H1 (cell line): ENCODE measurements around the gene FABP7. TPM values are rescaled to one million over a fixed set of nuclear protein-coding genes. Genes with fewer than 3 reads are reported as not detected.

Source experiments
- CTCF ChIA-PET: fragments of 300-600 bp; sonication (Branson Sonifier 250); formaldehyde crosslinking; loops from one replicate; lab custom pipeline; 2021; ENCODE audit not compliant: partially characterized antibody; lab: Charles Lee
- POLR2A ChIA-PET: fragments of 300-600 bp; sonication (Branson Sonifier 250); formaldehyde crosslinking; loops from one replicate; lab custom pipeline; 2021; ENCODE audit warnings: inconsistent platforms; ENCODE audit not compliant: partially characterized antibody; lab: Charles Lee
- DNase-seq, 2 experiments: peaks; one replicate each; pipeline versions ENCODE4 v3.0.0 to v3.0.0-alpha.2; 2010 to 2022; ENCODE audit warnings: low spot score in 2 of 2, low read depth in 1 of 2, mixed read lengths in 1 of 2
- FAIRE-seq: peaks from 2 replicates; lab custom pipeline; 2011; peaks lifted over from hg19 to GRCh38; lab: Jason Lieb, UNC
- H2AFZ ChIP-seq: 2 replicates; pipeline ENCODE4 v1.8.1; 2012; ENCODE audit warnings: low read length, inconsistent platforms
- H2AK5ac ChIP-seq: 2 replicates; pipeline ENCODE4 v1.6.1; 2013; ENCODE audit warnings: low read depth, low read length
- H2BK120ac ChIP-seq: replicated peaks from 2 replicates; pipeline ENCODE3; 2013; ENCODE audit warnings: low read depth, low read length, inconsistent platforms
- H2BK12ac ChIP-seq: 2 replicates; pipeline ENCODE4 v1.6.1; 2013; ENCODE audit warnings: low read depth, low read length
- H2BK15ac ChIP-seq: 2 replicates; pipeline ENCODE4 v1.6.1; 2013; ENCODE audit warnings: low read length
- H2BK20ac ChIP-seq: 2 replicates; pipeline ENCODE4 v1.6.1; 2013; ENCODE audit warnings: low read length
- H2BK5ac ChIP-seq: 2 replicates; pipeline ENCODE4 v1.6.1; 2013; ENCODE audit warnings: low read depth, low read length
- H3K14ac ChIP-seq: 2 replicates; pipeline ENCODE4 v1.6.1; 2013; ENCODE audit warnings: inconsistent platforms; ENCODE audit not compliant: insufficient read length
- H3K18ac ChIP-seq: 2 replicates; pipeline ENCODE4 v1.6.1; 2013; ENCODE audit warnings: low read length; ENCODE audit errors: extremely low read depth
- H3K23ac ChIP-seq: 2 replicates; pipeline ENCODE4 v1.6.1; 2013; ENCODE audit warnings: inconsistent platforms; ENCODE audit not compliant: insufficient read length
- H3K23me2 ChIP-seq: 2 replicates; pipeline ENCODE4 v1.6.1; 2013; ENCODE audit warnings: low read depth, low read length
- H3K27ac ChIP-seq: 2 replicates; pipeline ENCODE4 v1.6.1; 2011; ENCODE audit warnings: low read depth, low read length, inconsistent platforms
- H3K27me3 ChIP-seq, 4 experiments: replicated peaks in 1 of 4; 1 replicate in 1 of 4; 2 replicates in 3 of 4; pipeline versions ENCODE4 v1.6.1 to v1.8.1; 2011 to 2013; ENCODE audit warnings: low read length in 3 of 4, mild to moderate bottlenecking in 3 of 4, inconsistent platforms in 2 of 4, mixed read lengths in 2 of 4, moderate library complexity in 1 of 4; ENCODE audit not compliant: control insufficient read depth in 3 of 4, insufficient read depth in 3 of 4; ENCODE audit errors: extremely low read depth in 1 of 4
- H3K36me3 ChIP-seq, 4 experiments: 2 replicates each; pipeline versions ENCODE4 v1.6.1 to v1.8.1; 2011 to 2013; ENCODE audit warnings: mild to moderate bottlenecking in 4 of 4, low read length in 3 of 4, moderate library complexity in 2 of 4, control low read depth in 1 of 4, inconsistent platforms in 1 of 4; ENCODE audit not compliant: insufficient read depth in 4 of 4, control insufficient read depth in 2 of 4
- H3K4ac ChIP-seq: replicated peaks from 2 replicates; pipeline ENCODE3; 2013; ENCODE audit warnings: low read length, low read depth, mixed read lengths, inconsistent platforms; ENCODE audit not compliant: insufficient read length
- H3K4me1 ChIP-seq, 4 experiments: replicated peaks in 1 of 4; 1 replicate in 1 of 4; 2 replicates in 3 of 4; pipeline versions ENCODE4 v1.6.1 to v1.8.1; 2011 to 2013; ENCODE audit warnings: low read length in 3 of 4, inconsistent platforms in 2 of 4, mixed read lengths in 1 of 4; ENCODE audit not compliant: insufficient read depth in 4 of 4, control insufficient read depth in 3 of 4
- H3K4me2 ChIP-seq, 2 experiments: 2 replicates each; pipeline versions ENCODE4 v1.6.1 to v1.8.1; 2011 to 2013; ENCODE audit warnings: low read depth in 2 of 2, low read length in 2 of 2, control low read depth in 1 of 2, inconsistent platforms in 1 of 2, mild to moderate bottlenecking in 1 of 2; ENCODE audit not compliant: insufficient read depth in 1 of 2
- H3K4me3 ChIP-seq, 4 experiments: fragments of 200-600, 300-600 bp in 1 of 4; sonication (generic), shearing (Covaris generic), sonication (Bioruptor Twin) in 1 of 4; 2 replicates each; pipeline versions ENCODE4 v1.5.1 to v1.8.1; 2011 to 2016; ENCODE audit warnings: low read length in 4 of 4, low read depth in 3 of 4, control low read depth in 2 of 4, inconsistent platforms in 2 of 4, mild to moderate bottlenecking in 2 of 4, mixed read lengths in 1 of 4, moderate library complexity in 1 of 4; ENCODE audit not compliant: insufficient read depth in 2 of 4; ENCODE audit errors: extremely low read depth in 1 of 4
- H3K56ac ChIP-seq: replicated peaks from 2 replicates; pipeline ENCODE3; 2013; ENCODE audit warnings: low read depth, mild to moderate bottlenecking, mixed read lengths, low read length, inconsistent platforms; ENCODE audit not compliant: insufficient read length
- H3K79me1 ChIP-seq: 2 replicates; pipeline ENCODE4 v1.6.1; 2013; ENCODE audit warnings: low read depth, low read length, control low read depth
- H3K79me2 ChIP-seq, 2 experiments: 2 replicates each; pipeline versions ENCODE4 v1.6.1 to v1.8.1; 2012 to 2013; ENCODE audit warnings: low read length in 2 of 2, mild to moderate bottlenecking in 2 of 2, inconsistent platforms in 1 of 2; ENCODE audit not compliant: insufficient read depth in 2 of 2, control insufficient read depth in 1 of 2
- H3K9ac ChIP-seq, 4 experiments: replicated peaks in 1 of 4; 1 replicate in 1 of 4; 2 replicates in 3 of 4; pipeline versions ENCODE4 v1.6.1 to v1.8.1; 2011 to 2013; ENCODE audit warnings: low read depth in 3 of 4, low read length in 3 of 4, control low read depth in 2 of 4, mild to moderate bottlenecking in 2 of 4, moderate library complexity in 2 of 4, inconsistent platforms in 1 of 4; ENCODE audit errors: extremely low read depth in 1 of 4
- H3K9me3 ChIP-seq, 2 experiments: 2 replicates each; pipeline versions ENCODE4 v1.6.1 to v1.8.1; 2012 to 2013; ENCODE audit warnings: mild to moderate bottlenecking in 2 of 2, moderate library complexity in 2 of 2, control low read depth in 1 of 2, inconsistent platforms in 1 of 2, low read depth in 1 of 2, low read length in 1 of 2, mixed read lengths in 1 of 2; ENCODE audit not compliant: insufficient read depth in 2 of 2
- H4K20me1 ChIP-seq, 2 experiments: replicated peaks in 1 of 2; 2 replicates each; pipeline versions ENCODE3 to v1.8.1; 2011 to 2013; ENCODE audit warnings: inconsistent platforms in 2 of 2, low read length in 2 of 2, mild to moderate bottlenecking in 1 of 2; ENCODE audit not compliant: insufficient read depth in 2 of 2, control insufficient read depth in 1 of 2
- H4K5ac ChIP-seq: 2 replicates; pipeline ENCODE4 v1.6.1; 2013; ENCODE audit warnings: low read length, low read depth, mixed read lengths, inconsistent platforms; ENCODE audit not compliant: insufficient read length
- H4K8ac ChIP-seq: 2 replicates; pipeline ENCODE4 v1.8.0; 2013; ENCODE audit warnings: mild to moderate bottlenecking, moderate library complexity, low read length, inconsistent platforms; ENCODE audit not compliant: insufficient read depth; ENCODE audit errors: extremely low read depth
- H4K91ac ChIP-seq: replicated peaks from 2 replicates; pipeline ENCODE3; 2013; ENCODE audit warnings: low read length, mixed read lengths, inconsistent platforms; ENCODE audit not compliant: insufficient read length
- ASH2L ChIP-seq: fragments of 200-600, 300-600 bp; sonication (generic); IDR thresholded peaks from one replicate; pipeline ENCODE4 v1.7.1; 2017; ENCODE audit warnings: low read length
- BRCA1 ChIP-seq: IDR thresholded peaks from 2 replicates; pipeline ENCODE4 v1.6.1; 2012; ENCODE audit warnings: low read depth, low read length, improper control_type of control experiment
- CREB1 ChIP-seq: IDR thresholded peaks from 2 replicates; pipeline ENCODE4 v1.6.1; 2012; ENCODE audit warnings: inconsistent platforms
- FOSL1 ChIP-seq: IDR thresholded peaks from 2 replicates; pipeline ENCODE4 v1.6.1; 2011; ENCODE audit warnings: mild to moderate bottlenecking, low read depth, low read length, moderate library complexity; ENCODE audit not compliant: insufficient read depth
- JUN ChIP-seq: IDR thresholded peaks from 2 replicates; pipeline ENCODE4 v1.6.1; 2011; ENCODE audit warnings: low read depth, mild to moderate bottlenecking, improper control_type of control experiment, low read length
- KDM1A ChIP-seq: fragments of 200-600, 300-600 bp; sonication (generic); IDR thresholded peaks from 2 replicates; pipeline ENCODE4 v1.7.1; 2016; ENCODE audit warnings: mild to moderate bottlenecking, low read length, borderline replicate concordance
- MAX ChIP-seq: IDR thresholded peaks from 2 replicates; pipeline ENCODE4 v1.6.1; 2012; ENCODE audit warnings: inconsistent platforms
- RBBP5 ChIP-seq: IDR thresholded peaks from 2 replicates; pipeline ENCODE4 v1.7.1; 2012; ENCODE audit warnings: low read depth, mild to moderate bottlenecking, inconsistent platforms, low read length, moderate library complexity, borderline replicate concordance
- SRF ChIP-seq: IDR thresholded peaks from 2 replicates; pipeline ENCODE4 v1.6.1; 2011; ENCODE audit warnings: mild to moderate bottlenecking, low read depth, low read length, moderate library complexity
- TBP ChIP-seq: IDR thresholded peaks from 2 replicates; pipeline ENCODE4 v1.6.1; 2011; ENCODE audit warnings: low read depth, low read length, improper control_type of control experiment
- YY1 ChIP-seq: IDR thresholded peaks from 2 replicates; pipeline ENCODE4 v1.6.1; 2011; ENCODE audit warnings: low read depth, mild to moderate bottlenecking, low read length
- WGBS, 2 experiments: shearing (Covaris generic) in 1 of 2; methylation state at CpG; one replicate each; pipeline versions ENCODE4 v1.1.6 to v1.1.7; 2013 to 2015; ENCODE audit warnings: low lambda C conversion rate in 2 of 2, mixed read lengths in 2 of 2, inconsistent platforms in 1 of 2, low coverage in 1 of 2, missing lambda C conversion rate in 1 of 2; ENCODE audit not compliant: insufficient replicate concordance in 2 of 2, insufficient coverage in 1 of 2, insufficient read length in 1 of 2; ENCODE audit errors: extremely low coverage in 1 of 2, missing lambda C conversion rate in 1 of 2; 5-methylcytosine and 5-hydroxymethylcytosine counted together
- polyA plus RNA-seq, 7 experiments: library from polyadenylated mRNA; depleted of rRNA in 3 of 7; stranded (reverse) in 5 of 7; unstranded in 2 of 7; fragments of >200 nt in 5 of 7; fragments of 200-250 nt in 2 of 7; gene quantifications; 1 replicate in 5 of 7; 2 replicates in 1 of 7; 4 replicates in 1 of 7; pipeline versions ENCODE4 v1.2.1 to v1.2.3, GENCODE V29; 2011 to 2013; ENCODE audit warnings: missing spikeins in 2 of 7, mixed read lengths in 2 of 7
- total RNA-seq: library from RNA; stranded (reverse); fragmentation: NEBNext Ultra II Directional; extraction: Animal tissue kit (Norgen Biotek cat#: 25700); gene quantifications from 2 replicates; pipeline ENCODE4 v1.2.1, GENCODE V29; 2021

FABP7 gene
- total and polyA plus RNA-seq, 2 of the 8 experiments (the other 6 are each of a cell fraction or from before 2014, with no cell fraction given) = 10.6 to 13.1 TPM

DNA sequence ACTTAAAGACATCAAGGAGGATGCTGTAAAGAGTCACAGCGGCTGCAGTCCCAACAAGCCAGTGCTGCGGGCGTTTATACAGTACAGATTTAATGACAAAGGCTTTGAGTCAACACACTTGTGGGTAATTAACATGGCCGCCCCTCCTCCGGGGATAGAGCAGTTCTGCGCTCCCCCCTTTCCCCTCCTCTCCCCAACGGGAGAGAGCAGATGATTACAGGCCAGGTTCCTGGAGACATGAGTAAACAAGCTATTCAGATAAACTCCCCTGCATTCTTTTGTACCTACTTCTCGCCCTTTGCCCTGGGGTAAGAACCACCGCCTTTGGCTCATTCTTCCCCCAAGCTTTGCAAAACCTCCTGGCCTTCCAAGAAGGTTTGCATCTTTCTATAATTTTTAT, 23.6 kb upstream of the FABP7 start:
- Histone ChIP-seq H3K4ac (no peak overlapping the region), H4K8ac (no peak overlapping the region), H3K36me3 (no peaks in the 10 kb centered on the region), H2BK5ac (no peak overlapping the region), H4K5ac (no peak overlapping the region), H3K79me2 (no peaks in the 10 kb centered on the region), H2AFZ (no peak overlapping the region), H3K23me2 (no peaks in the 10 kb centered on the region), H4K20me1 (no peaks in the 10 kb centered on the region), H3K4me2 (no peak overlapping the region), H3K14ac (no peak overlapping the region), H3K18ac (no peak overlapping the region), H2BK120ac (no peak overlapping the region), H3K56ac (no peak overlapping the region), H2AK5ac (no peak overlapping the region), H3K27me3 (0 out of 7 replicates have a peak, but pooled peaks cover 0 to 1% (median 0%) of the 10 kb centered on the region in 4 experiments), H2BK15ac (no peak overlapping the region), H3K23ac (no peak overlapping the region)
- WGBS, 2 experiments = 85% methylated on average over 9 of the region's 9 CpGs; no CpG with 5 or more reads in 1 of the 2 experiments
- TF ChIP-seq FOSL1 (no peak), MAX (no peak), BRCA1 (no peak), YY1 (no peak), RBBP5 (no peak), CREB1 (no peak), JUN (no peak), SRF (no peak), TBP (no peak), KDM1A (no peak), ASH2L (no peak)
- TF ChIP-seq, all 59 proteins: peak for 0
- H3K79me1 ChIP-seq = no peaks in the 10 kb centered on the region
- no peak for FAIRE-seq
- no peak overlapping the region for H3K4me3 ChIP-seq
- ChIA-PET CTCF (no interaction called here), POLR2A (no interaction called here)
- no peak overlapping the region for H3K27ac ChIP-seq
- no peak overlapping the region for H2BK12ac ChIP-seq
- peak in 1 of 2 experiments; percentile 84 for DNase-seq
- H3K9me3 ChIP-seq = no peaks in the 10 kb centered on the region
- no peak overlapping the region for H4K91ac ChIP-seq
- H2BK20ac ChIP-seq = no peak overlapping the region
- H3K4me1 ChIP-seq = peaks cover 0 to 4% (median 1%) of the 10 kb centered on the region in 4 experiments; a peak in 1 of 7 replicates
- H3K9ac ChIP-seq = no peak overlapping the region
